CD14-positive monocyte (primary cell): ENCODE data around the gene CHST11. TPM values are rescaled to one million over a fixed set of nuclear protein-coding genes. Genes with fewer than 3 reads are reported as not detected.

ENCODE experiments used
- DNase-seq, 3 donors: peaks; one replicate each; pipeline ENCODE4 v3.0.0-alpha.2; 2011 to 2022
- H2AFZ ChIP-seq: 2 replicates; pipeline ENCODE4 v1.6.0; 2012; ENCODE audit warnings: mild to moderate bottlenecking, low read depth, low read length, inconsistent platforms; ENCODE audit not compliant: insufficient read depth, poor library complexity, severe bottlenecking
- H3K27ac ChIP-seq, 2 donors: 1 replicate in 1 of 2; 2 replicates in 1 of 2; pipeline ENCODE4 v1.5.1; 2012 to 2013; ENCODE audit warnings: low read length in 2 of 2, control low read depth in 1 of 2, inconsistent platforms in 1 of 2, low read depth in 1 of 2, mild to moderate bottlenecking in 1 of 2
- H3K27me3 ChIP-seq, 2 donors: one replicate each; pipeline versions ENCODE4 v1.6.0 to v1.6.1; 2011 to 2013; ENCODE audit warnings: low read length in 2 of 2; ENCODE audit not compliant: control insufficient read depth in 2 of 2, insufficient read depth in 2 of 2
- H3K36me3 ChIP-seq, 2 donors: replicated peaks in 1 of 2; 1 replicate in 1 of 2; 2 replicates in 1 of 2; pipeline versions ENCODE4 v1.5.1 to v1.6.1; 2012 to 2013; ENCODE audit warnings: low read length in 2 of 2, control low read depth in 1 of 2, inconsistent platforms in 1 of 2, mild to moderate bottlenecking in 1 of 2; ENCODE audit not compliant: insufficient read depth in 2 of 2, control insufficient read depth in 1 of 2
- H3K4me1 ChIP-seq, 2 donors: 1 replicate in 1 of 2; 2 replicates in 1 of 2; pipeline versions ENCODE4 v1.5.1 to v1.6.1; 2012 to 2013; ENCODE audit warnings: low read length in 2 of 2, control low read depth in 1 of 2, inconsistent platforms in 1 of 2, mild to moderate bottlenecking in 1 of 2, moderate library complexity in 1 of 2; ENCODE audit not compliant: insufficient read depth in 2 of 2, control insufficient read depth in 1 of 2
- H3K4me2 ChIP-seq: replicated peaks from 2 replicates; pipeline ENCODE3; 2012; ENCODE audit warnings: low read length, moderate library complexity, mild to moderate bottlenecking; ENCODE audit not compliant: poor library complexity, severe bottlenecking; ENCODE audit errors: extremely low read depth
- H3K4me3 ChIP-seq, 3 experiments: fragments of 200-600 bp in 1 of 3; sonication (generic) in 1 of 3; replicated peaks in 1 of 3; 1 replicate in 2 of 3; 2 replicates in 1 of 3; pipeline ENCODE4 v1.5.1; 2011 to 2013; ENCODE audit warnings: low read length in 3 of 3, mild to moderate bottlenecking in 3 of 3, control low read depth in 2 of 3, low read depth in 2 of 3, inconsistent platforms in 1 of 3, moderate library complexity in 1 of 3
- H3K79me2 ChIP-seq: 2 replicates; pipeline ENCODE4 v1.6.0; 2012; ENCODE audit warnings: mild to moderate bottlenecking, control low read depth, inconsistent platforms, low read length, moderate library complexity; ENCODE audit not compliant: insufficient read depth
- H3K9ac ChIP-seq: 2 replicates; pipeline ENCODE4 v1.6.0; 2017; ENCODE audit warnings: low read length, mild to moderate bottlenecking; ENCODE audit not compliant: insufficient read depth, poor library complexity, severe bottlenecking
- H3K9me3 ChIP-seq, 2 donors: replicated peaks in 1 of 2; 1 replicate in 1 of 2; 2 replicates in 1 of 2; pipeline versions ENCODE4 v1.5.1 to v1.6.1; 2012 to 2013; ENCODE audit warnings: low read length in 2 of 2, control low read depth in 1 of 2; ENCODE audit not compliant: control insufficient read depth in 1 of 2, insufficient read depth in 1 of 2
- H4K20me1 ChIP-seq: 2 replicates; pipeline ENCODE4 v1.6.0; 2012; ENCODE audit warnings: mild to moderate bottlenecking, low read length, control low read depth, moderate library complexity; ENCODE audit not compliant: insufficient read depth
- H3K27ac Mint-ChIP-seq, 7 donors: one replicate each; pipeline ENCODE4 v1.8.0; 2020; ENCODE audit warnings: mild to moderate bottlenecking in 7 of 7, mixed read lengths in 7 of 7, moderate library complexity in 6 of 7, inconsistent platforms in 2 of 7
- H3K27me3 Mint-ChIP-seq, 3 donors: one replicate each; pipeline ENCODE4 v1.8.0; 2021 to 2022; ENCODE audit warnings: low read depth in 3 of 3, mild to moderate bottlenecking in 3 of 3, mixed read lengths in 3 of 3, moderate library complexity in 3 of 3, inconsistent platforms in 1 of 3
- H3K36me3 Mint-ChIP-seq, 2 donors: one replicate each; pipeline ENCODE4 v1.8.0; 2020; ENCODE audit warnings: mixed read lengths in 2 of 2, inconsistent platforms in 1 of 2, mild to moderate bottlenecking in 1 of 2
- H3K4me1 Mint-ChIP-seq: one replicate; pipeline ENCODE4 v1.8.0; 2020; ENCODE audit warnings: mild to moderate bottlenecking, mixed read lengths
- H3K4me3 Mint-ChIP-seq, 2 donors: one replicate each; pipeline ENCODE4 v1.8.0; 2020; ENCODE audit warnings: mild to moderate bottlenecking in 2 of 2, mixed read lengths in 2 of 2, moderate library complexity in 1 of 2
- H3K9me3 Mint-ChIP-seq, 7 donors: one replicate each; pipeline ENCODE4 v1.8.0; 2020 to 2022; ENCODE audit warnings: mixed read lengths in 7 of 7, mild to moderate bottlenecking in 6 of 7, moderate library complexity in 6 of 7, inconsistent platforms in 2 of 7
- CTCF ChIP-seq: fragments of 200-600 bp; IDR thresholded peaks from one replicate; pipeline ENCODE4 v1.8.0; 2022; ENCODE audit warnings: antibody characterized with exemption, mild to moderate bottlenecking
- WGBS: methylation state at CpG from one replicate; pipeline ENCODE4 v1.1.5; 2013; ENCODE audit warnings: missing lambda C conversion rate; ENCODE audit not compliant: insufficient coverage; 5-methylcytosine and 5-hydroxymethylcytosine counted together
- intact Hi-C, 2 donors: fragments of 100-400 bp; cut with micrococcal nuclease; formaldehyde crosslinking; loops; one replicate each; pipeline versions ENCODE4 v1.15.0 to v1.15.1; 2023
- polyA plus RNA-seq, 3 donors: library from polyadenylated mRNA; depleted of rRNA in 1 of 3; unstranded in 2 of 3; stranded (reverse) in 1 of 3; fragments of 300-500 nt in 2 of 3; fragments of >200 nt in 1 of 3; fragmentation: Illumina TruSeq in 2 of 3; gene quantifications; 1 replicate in 2 of 3; 2 replicates in 1 of 3; pipeline ENCODE4 v1.2.3, GENCODE V29; 2012 to 2021

Gene CHST11
- polyA plus RNA-seq, 3 donors: 44.4 to 66.6 (median 48.4) TPM

GRCh38 chr12:104768033-104768432, 311.3 kb downstream of the CHST11 start:
- H2AFZ ChIP-seq: no peak overlapping the region
- no peak for DNase-seq
- H3K27me3 ChIP-seq: no peaks in the 10 kb centered on the region
- no peak overlapping the region for H3K4me3 ChIP-seq
- TF ChIP-seq CTCF: no peak
- H3K27ac ChIP-seq: no peak overlapping the region
- H3K79me2 ChIP-seq: no peaks in the 10 kb centered on the region
- H3K9me3 ChIP-seq: peaks cover 4 to 10% of the 10 kb centered on the region in 2 donors
- Mint-ChIP-seq H3K27me3 (peaks cover 4 to 14% (median 8%) of the 10 kb centered on the region in 3 donors), H3K4me3 (no peak overlapping the region), H3K9me3 (peaks cover 7 to 13% (median 10%) of the 10 kb centered on the region in 7 donors), H3K4me1 (peaks cover 24% of the 10 kb centered on the region), H3K36me3 (peaks cover 3 to 4% of the 10 kb centered on the region in 2 donors), H3K27ac (no peak overlapping the region)
- no peaks in the 10 kb centered on the region for H3K36me3 ChIP-seq
- peaks cover 20 to 22% of the 10 kb centered on the region in 2 donors for H3K4me1 ChIP-seq
- peaks cover 15% of the 10 kb centered on the region for H4K20me1 ChIP-seq
- no peak overlapping the region for H3K4me2 ChIP-seq
- H3K9ac ChIP-seq: no peak overlapping the region
- intact Hi-C loops: no loop called here

GRCh38 chr12:104769144-104769561, 312.4 kb downstream of the CHST11 start:
- Histone ChIP-seq H3K4me1 (peaks cover 9 to 11% of the 10 kb centered on the region in 2 donors), H2AFZ (no peak overlapping the region), H3K4me2 (no peak overlapping the region), H3K9me3 (peaks cover 4 to 13% of the 10 kb centered on the region in 2 donors), H3K27me3 (no peaks in the 10 kb centered on the region), H3K9ac (no peak overlapping the region), H3K36me3 (no peaks in the 10 kb centered on the region), H3K27ac (no peak overlapping the region), H3K4me3 (no peak overlapping the region), H3K79me2 (no peaks in the 10 kb centered on the region), H4K20me1 (peaks cover 4% of the 10 kb centered on the region)
- H3K27me3 Mint-ChIP-seq: peaks cover 2 to 14% (median 4%) of the 10 kb centered on the region in 3 donors
- no peak overlapping the region for H3K4me3 Mint-ChIP-seq
- 100% methylated on average over 2 of the region's 6 CpGs for WGBS
- peaks cover 12% of the 10 kb centered on the region for H3K4me1 Mint-ChIP-seq
- DNase-seq: no peak
- H3K36me3 Mint-ChIP-seq: peaks cover 0 to 2% of the 10 kb centered on the region in 2 donors
- no peak overlapping the region for H3K27ac Mint-ChIP-seq
- H3K9me3 Mint-ChIP-seq: peaks cover 10 to 19% (median 16%) of the 10 kb centered on the region in 7 donors
- no peak for TF ChIP-seq CTCF
- intact Hi-C loops: no loop called here
